Cardiac muscle cell (in vitro differentiated cells and primary cell): ENCODE results near the gene COPA. TPM values are rescaled to one million over a fixed set of nuclear protein-coding genes. Genes with fewer than 3 reads are reported as not detected.

Source experiments
- DNase-seq, 2 donors: peaks; one replicate each; pipeline versions ENCODE4 v3.0.0 to v3.0.0-alpha.2; 2010 to 2017; ENCODE audit warnings: low read depth in 1 of 2, low spot score in 1 of 2
- H3K27ac ChIP-seq: fragments of 200-600 bp; sonication (generic); 2 replicates; pipeline ENCODE4 v1.5.1; 2016
- H3K27me3 ChIP-seq: fragments of 200-600 bp; sonication (generic); 2 replicates; pipeline ENCODE4 v1.6.0; 2016; ENCODE audit warnings: control low read depth
- H3K36me3 ChIP-seq: fragments of 200-600 bp; sonication (generic); 2 replicates; pipeline ENCODE4 v1.5.1; 2016; ENCODE audit warnings: control low read depth
- H3K4me1 ChIP-seq: fragments of 200-600 bp; sonication (generic); 2 replicates; pipeline ENCODE4 v1.8.1; 2017; ENCODE audit warnings: low read depth, mild to moderate bottlenecking, mixed run types
- H3K4me3 ChIP-seq: fragments of 200-600 bp; sonication (generic); 2 replicates; pipeline ENCODE4 v1.5.1; 2016; ENCODE audit warnings: mild to moderate bottlenecking
- H3K9me3 ChIP-seq: fragments of 200-600 bp; sonication (generic); 2 replicates; pipeline ENCODE4 v1.5.1; 2017; ENCODE audit warnings: low read depth, mild to moderate bottlenecking, control low read depth
- CTCF ChIP-seq: IDR thresholded peaks from 2 replicates; pipeline ENCODE4 v1.5.1; 2012; ENCODE audit warnings: low read depth, mild to moderate bottlenecking, low read length
- polyA plus RNA-seq: library from polyadenylated mRNA; unstranded; fragments of >200 nt; fragmentation: Nextera tagmentation; extraction: Ambion mirVana; gene quantifications from 2 replicates; pipeline ENCODE4 v1.2.1, GENCODE V29; 2016
- total RNA-seq: library from RNA; depleted of rRNA; stranded (reverse); fragments of >200 nt; gene quantifications from 2 replicates; pipeline ENCODE4 v1.2.3, GENCODE V29; 2016

The COPA gene
- total and polyA plus RNA-seq, 2 experiments from 2014 or later: 129 to 139 TPM

GRCh38 chr1:160353223-160353622 lies 10.2 kb upstream of the COPA start:
- Histone ChIP-seq H3K9me3 (no peaks in the 10 kb centered on the region), H3K36me3 (peaks cover 69% of the 10 kb centered on the region), H3K27ac (no peak overlapping the region), H3K27me3 (no peaks in the 10 kb centered on the region), H3K4me3 (no peak overlapping the region), H3K4me1 (no peaks in the 10 kb centered on the region)
- DNase-seq: no peak
- TF ChIP-seq CTCF: no peak

DNA sequence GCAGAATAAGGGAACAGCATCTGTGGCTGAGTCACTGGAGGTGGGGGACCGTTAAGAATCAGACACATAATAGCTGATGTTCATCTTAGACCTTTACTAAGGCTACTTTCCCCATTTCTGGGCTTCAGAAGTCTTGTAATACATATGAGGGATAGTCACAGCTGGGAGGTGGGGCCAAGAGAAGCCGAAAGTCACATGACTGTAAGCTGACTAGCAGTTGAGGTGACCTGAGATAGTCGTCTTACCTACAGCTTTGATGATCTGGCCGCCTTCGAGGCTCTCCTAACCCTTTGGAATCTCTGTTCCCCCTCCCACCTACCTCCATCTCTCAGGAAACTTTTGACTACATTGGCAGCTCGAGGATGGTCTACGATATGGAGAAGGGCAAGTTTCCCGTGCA lies 9.5 kb upstream of the COPA start:
- H3K4me3 ChIP-seq: no peak overlapping the region
- H3K36me3 ChIP-seq: peaks cover 73% of the 10 kb centered on the region
- no peaks in the 10 kb centered on the region for H3K27me3 ChIP-seq
- H3K27ac ChIP-seq: no peak overlapping the region
- H3K9me3 ChIP-seq: no peaks in the 10 kb centered on the region
- no peaks in the 10 kb centered on the region for H3K4me1 ChIP-seq
- TF ChIP-seq CTCF: no peak
- DNase-seq: no peak

DNA sequence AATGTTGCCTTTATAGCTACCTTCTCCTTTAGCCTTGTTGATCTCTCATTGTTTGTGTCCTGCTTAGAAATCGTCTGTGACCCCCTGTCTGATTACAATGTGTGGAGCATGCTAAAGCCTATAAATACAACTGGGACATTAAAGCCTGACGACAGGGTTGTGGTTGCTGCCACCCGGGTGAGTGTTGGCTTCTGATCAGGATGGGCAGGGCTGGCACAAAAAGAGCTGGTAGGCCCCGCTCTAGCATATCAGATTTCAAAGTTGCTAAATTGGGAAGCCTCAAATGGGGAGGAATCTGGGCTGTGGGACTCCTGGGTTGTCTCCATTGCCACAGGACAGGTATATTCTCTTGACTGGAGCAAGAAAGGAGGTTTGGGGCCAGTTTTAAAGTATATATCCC lies 8.6 kb upstream of the COPA start:
- H3K4me1 ChIP-seq: no peaks in the 10 kb centered on the region
- no peak for TF ChIP-seq CTCF
- H3K4me3 ChIP-seq: no peak overlapping the region
- no peak for DNase-seq
- H3K9me3 ChIP-seq: no peaks in the 10 kb centered on the region
- no peaks in the 10 kb centered on the region for H3K27me3 ChIP-seq
- H3K36me3 ChIP-seq: peaks cover 75% of the 10 kb centered on the region
- H3K27ac ChIP-seq: no peak overlapping the region

- Histone ChIP-seq H3K36me3 (peaks cover 37% of the 10 kb centered on the region), H3K4me1 (peaks cover 6% of the 10 kb centered on the region)
Observed at GRCh38 chr1:160346958-160347357, 3.9 kb upstream of the COPA start.

DNA sequence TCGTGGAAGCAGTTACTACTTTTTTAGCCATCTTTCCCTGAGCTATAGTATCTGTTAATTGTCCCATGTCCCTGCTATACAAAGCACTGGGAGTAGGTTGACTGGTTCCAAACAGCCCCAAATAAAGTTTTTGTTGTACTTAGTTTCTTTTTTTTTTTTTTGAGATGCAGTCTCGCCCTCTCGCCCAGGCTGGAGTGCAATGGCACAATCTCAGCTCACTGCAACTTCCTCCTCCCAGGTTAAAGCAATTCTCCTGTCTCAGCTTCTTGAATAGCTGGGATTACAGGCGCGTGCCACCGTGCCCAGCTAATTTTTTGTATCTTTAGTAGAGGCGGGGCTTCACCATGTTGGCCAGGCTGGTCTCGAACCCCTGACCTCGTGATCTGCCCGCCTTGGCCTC lies 3.4 kb upstream of the COPA start:
- Histone ChIP-seq H3K36me3 (peaks cover 32% of the 10 kb centered on the region), H3K9me3 (no peaks in the 10 kb centered on the region), H3K27ac (no peak overlapping the region), H3K4me1 (peaks cover 11% of the 10 kb centered on the region), H3K4me3 (no peak overlapping the region), H3K27me3 (no peaks in the 10 kb centered on the region)
- no peak for TF ChIP-seq CTCF
- no peak for DNase-seq

More at GRCh38 chr1:160346958-160347357, 3.9 kb upstream of the COPA start:
- Histone ChIP-seq H3K9me3 (no peaks in the 10 kb centered on the region), H3K4me3 (no peak overlapping the region), H3K27me3 (no peaks in the 10 kb centered on the region), H3K27ac (no peak overlapping the region)
- no peak for TF ChIP-seq CTCF
- no peak for DNase-seq

GRCh38 chr1:160344936-160345335 lies 1.9 kb upstream of the COPA start:
- no peaks in the 10 kb centered on the region for H3K9me3 ChIP-seq
- no peak for DNase-seq
- no peak overlapping the region for H3K4me3 ChIP-seq
- peaks cover 24% of the 10 kb centered on the region for H3K36me3 ChIP-seq
- H3K4me1 ChIP-seq: peaks cover 14% of the 10 kb centered on the region
- no peaks in the 10 kb centered on the region for H3K27me3 ChIP-seq
- no peak for TF ChIP-seq CTCF
- no peak overlapping the region for H3K27ac ChIP-seq
